ENCODE measurements around the gene ARL6IP4.

The ARL6IP4 gene

DNA sequence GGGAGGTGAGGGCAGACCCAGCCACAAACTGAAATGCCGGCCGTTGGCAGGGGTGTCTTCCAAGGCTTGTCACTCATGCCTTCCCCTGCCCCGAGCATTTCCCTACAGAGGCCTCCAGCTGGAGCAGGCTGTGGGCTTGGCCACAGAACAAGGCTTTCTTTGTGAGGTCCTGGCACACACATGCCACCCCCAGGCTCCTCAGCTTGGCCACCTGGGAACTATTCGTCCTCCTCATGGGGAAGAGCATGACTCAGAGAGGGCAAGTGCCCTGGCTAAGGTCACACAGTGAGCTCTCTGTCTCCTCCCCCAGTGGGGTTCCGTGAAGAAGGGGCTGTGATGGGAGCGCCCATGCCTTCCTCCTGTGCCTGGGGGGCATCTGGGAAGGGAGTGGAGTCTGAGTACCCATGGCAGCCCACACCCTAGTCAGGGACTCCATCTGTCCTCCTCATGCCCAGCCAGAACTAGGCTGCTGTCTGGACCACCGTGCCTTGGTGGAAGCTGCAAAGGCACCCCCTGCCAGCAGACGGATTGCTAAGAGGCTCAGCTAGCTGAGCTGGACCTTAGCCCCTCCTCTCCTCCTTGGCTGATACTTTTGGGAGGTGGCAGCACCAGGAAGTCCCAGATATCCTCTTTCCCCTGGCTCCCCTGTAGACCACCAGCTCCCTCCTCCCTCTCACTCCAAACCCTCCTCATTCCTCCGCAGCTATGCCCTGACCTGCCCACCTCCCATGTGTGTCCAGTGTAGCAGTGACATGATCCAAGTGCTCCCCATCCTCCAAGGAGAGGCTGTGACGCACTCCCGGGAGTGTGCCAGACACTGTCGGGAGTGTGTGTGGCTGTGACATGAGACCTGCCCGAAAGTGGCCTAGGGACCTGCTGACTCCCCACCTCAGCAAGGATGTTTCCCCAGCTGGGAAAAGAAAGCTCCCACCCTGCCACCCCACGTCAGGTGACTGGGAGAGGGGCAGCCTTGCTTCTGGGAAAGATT lies 35.6 kb upstream of the ARL6IP4 start:
- DNase-seq (ENCODE audit: insufficient read length, low spot score) (no peak), FAIRE-seq (no peak)
- no peak for TF ChIP-seq POLR2AphosphoS5 (IDR thresholded peaks at IDR 0.05; ENCODE audit: low read depth, low read length)
- TF ChIP-seq POU2F2 (IDR thresholded peaks at IDR 0.05; ENCODE audit: low read depth, low read length): no peak
- no peak for TF ChIP-seq POLR2A (IDR thresholded peaks at IDR 0.05; ENCODE audit: low read depth, low read length)
- no peak for TF ChIP-seq SPI1 (IDR thresholded peaks at IDR 0.05; ENCODE audit: low read depth, low read length)

DNA sequence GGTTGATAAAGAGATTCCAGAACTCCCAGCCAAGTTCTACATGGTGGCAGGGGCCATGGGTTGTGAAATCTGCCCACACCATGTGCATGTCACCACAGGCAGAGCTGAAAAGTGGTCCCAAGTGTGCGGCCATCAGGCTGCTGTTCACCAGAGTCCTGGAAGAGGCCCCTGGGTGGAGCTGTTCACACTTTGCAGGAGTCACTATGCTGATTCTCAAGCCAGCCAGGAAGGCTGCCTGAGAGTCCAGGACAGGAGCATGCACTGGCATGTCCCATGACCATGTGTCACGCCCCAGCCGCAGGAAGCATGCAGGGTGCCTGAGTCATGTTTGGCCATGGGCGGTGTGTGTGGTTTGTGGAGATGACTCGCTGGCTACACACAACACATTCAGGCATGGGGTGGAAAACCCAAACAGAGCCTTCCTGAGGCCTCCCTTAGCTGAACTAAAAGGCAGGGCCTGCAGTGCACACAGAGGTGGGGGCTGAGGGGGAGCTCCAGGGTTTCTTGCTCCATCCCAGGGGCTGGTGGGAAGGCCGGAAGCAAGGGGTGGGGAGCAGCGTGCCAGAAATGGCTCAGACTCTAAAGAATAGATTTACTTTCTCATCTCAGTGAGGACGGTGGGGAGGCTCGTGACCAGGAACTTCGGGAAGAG lies 33.7 kb upstream of the ARL6IP4 start:
- peak; percentile 99 for FAIRE-seq
- TF ChIP-seq POU2F2 (IDR thresholded peaks at IDR 0.05; ENCODE audit: low read depth, low read length) (peak; percentile 80; the same call in 1 of the 2 replicates), POLR2A (IDR thresholded peaks at IDR 0.05; ENCODE audit: low read depth, low read length) (peak; percentile 51; the same call in 1 of the 2 replicates), TAF1 (IDR thresholded peaks at IDR 0.05; ENCODE audit: low read depth, low read length) (no peak)
- peak; percentile 72 for DNase-seq (ENCODE audit: insufficient read length, low spot score)

DNA sequence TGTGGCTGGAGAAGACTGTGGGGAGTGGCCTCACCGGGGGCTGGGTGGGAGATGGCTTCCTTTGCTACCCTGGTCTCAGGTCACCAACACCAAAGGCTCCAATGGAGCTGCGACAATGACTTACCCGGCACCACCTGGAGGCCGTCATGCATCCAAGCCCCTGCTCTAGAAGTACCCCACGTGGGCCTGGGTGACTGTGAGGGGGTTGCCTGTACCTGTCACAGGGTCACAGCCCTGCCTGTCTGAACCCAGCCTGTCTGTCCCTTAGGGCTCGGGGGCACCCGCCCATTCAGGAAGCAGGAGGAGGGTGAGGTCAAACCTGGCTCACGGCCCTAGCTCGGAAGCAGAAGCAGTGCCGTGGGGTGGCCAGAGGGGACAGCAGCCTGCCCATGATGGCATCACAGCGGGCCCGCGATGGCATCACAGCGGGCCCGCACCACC lies 33.1 kb upstream of the ARL6IP4 start:
- peak; percentile 73 for FAIRE-seq
- no peak for DNase-seq (ENCODE audit: insufficient read length, low spot score)
- TF ChIP-seq POLR2AphosphoS5 (IDR thresholded peaks at IDR 0.05; ENCODE audit: low read depth, low read length) (no peak), SPI1 (IDR thresholded peaks at IDR 0.05; ENCODE audit: low read depth, low read length) (no peak), TAF1 (IDR thresholded peaks at IDR 0.05; ENCODE audit: low read depth, low read length) (no peak), POLR2A (IDR thresholded peaks at IDR 0.05; ENCODE audit: low read depth, low read length) (no peak), POU2F2 (IDR thresholded peaks at IDR 0.05; ENCODE audit: low read depth, low read length) (no peak), PAX5 (IDR thresholded peaks at IDR 0.05; ENCODE audit: insufficient read depth, low read length, severe bottlenecking) (no peak)

DNA sequence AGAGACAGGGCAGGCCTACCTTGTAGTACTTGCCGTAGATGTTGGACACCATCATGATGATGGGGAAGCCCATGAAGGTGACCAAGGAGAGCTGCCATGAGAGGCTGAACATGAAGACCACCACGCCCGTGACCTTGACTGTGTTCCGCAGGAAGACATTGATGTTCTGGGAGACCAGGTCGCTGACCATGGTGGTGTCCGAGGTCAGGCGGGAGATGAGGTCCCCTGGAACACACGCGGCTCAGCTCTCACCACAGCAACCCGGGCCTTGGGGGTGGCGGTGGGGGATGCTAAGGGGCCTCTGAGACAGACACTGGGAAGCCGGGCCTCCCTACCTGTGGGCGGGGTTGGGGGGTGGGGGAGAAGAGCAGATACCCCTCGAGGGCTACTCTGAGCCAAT lies 31.9 kb upstream of the ARL6IP4 start:
- TF ChIP-seq TAF1 (IDR thresholded peaks at IDR 0.05; ENCODE audit: low read depth, low read length) (no peak), POLR2A (IDR thresholded peaks at IDR 0.05; ENCODE audit: low read depth, low read length) (no peak), POLR2AphosphoS5 (IDR thresholded peaks at IDR 0.05; ENCODE audit: low read depth, low read length) (no peak), SPI1 (IDR thresholded peaks at IDR 0.05; ENCODE audit: low read depth, low read length) (no peak), PAX5 (IDR thresholded peaks at IDR 0.05; ENCODE audit: insufficient read depth, low read length, severe bottlenecking) (no peak), POU2F2 (IDR thresholded peaks at IDR 0.05; ENCODE audit: low read depth, low read length) (no peak)
- DNase-seq (ENCODE audit: insufficient read length, low spot score) (no peak), FAIRE-seq (no peak)

DNA sequence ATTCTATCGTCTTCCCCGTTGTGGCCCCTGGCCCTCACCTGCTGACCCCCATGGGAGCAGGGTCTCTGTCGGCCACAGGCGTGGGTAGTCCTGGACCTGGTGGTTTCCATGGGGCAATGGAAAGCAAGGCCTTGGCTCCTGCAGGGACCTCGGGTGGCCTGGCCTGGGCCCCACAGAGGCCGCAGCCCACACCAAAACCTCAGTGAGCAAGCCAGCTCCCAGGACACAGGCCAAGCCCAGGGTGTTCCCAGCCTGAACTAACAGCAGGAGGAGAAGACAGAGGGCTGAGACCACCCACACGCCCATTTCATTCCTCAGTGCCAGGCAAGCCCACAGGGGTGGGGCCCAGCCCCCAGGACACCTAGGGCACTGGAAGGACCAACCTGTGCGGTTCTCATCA lies 31.1 kb upstream of the ARL6IP4 start:
- DNase-seq (ENCODE audit: insufficient read length, low spot score) (no peak), FAIRE-seq (no peak)
- TF ChIP-seq SPI1 (IDR thresholded peaks at IDR 0.05; ENCODE audit: low read depth, low read length) (no peak), PAX5 (IDR thresholded peaks at IDR 0.05; ENCODE audit: insufficient read depth, low read length, severe bottlenecking) (no peak), POLR2AphosphoS5 (IDR thresholded peaks at IDR 0.05; ENCODE audit: low read depth, low read length) (no peak), POLR2A (IDR thresholded peaks at IDR 0.05; ENCODE audit: low read depth, low read length) (no peak), POU2F2 (IDR thresholded peaks at IDR 0.05; ENCODE audit: low read depth, low read length) (no peak), TAF1 (IDR thresholded peaks at IDR 0.05; ENCODE audit: low read depth, low read length) (no peak)

DNA sequence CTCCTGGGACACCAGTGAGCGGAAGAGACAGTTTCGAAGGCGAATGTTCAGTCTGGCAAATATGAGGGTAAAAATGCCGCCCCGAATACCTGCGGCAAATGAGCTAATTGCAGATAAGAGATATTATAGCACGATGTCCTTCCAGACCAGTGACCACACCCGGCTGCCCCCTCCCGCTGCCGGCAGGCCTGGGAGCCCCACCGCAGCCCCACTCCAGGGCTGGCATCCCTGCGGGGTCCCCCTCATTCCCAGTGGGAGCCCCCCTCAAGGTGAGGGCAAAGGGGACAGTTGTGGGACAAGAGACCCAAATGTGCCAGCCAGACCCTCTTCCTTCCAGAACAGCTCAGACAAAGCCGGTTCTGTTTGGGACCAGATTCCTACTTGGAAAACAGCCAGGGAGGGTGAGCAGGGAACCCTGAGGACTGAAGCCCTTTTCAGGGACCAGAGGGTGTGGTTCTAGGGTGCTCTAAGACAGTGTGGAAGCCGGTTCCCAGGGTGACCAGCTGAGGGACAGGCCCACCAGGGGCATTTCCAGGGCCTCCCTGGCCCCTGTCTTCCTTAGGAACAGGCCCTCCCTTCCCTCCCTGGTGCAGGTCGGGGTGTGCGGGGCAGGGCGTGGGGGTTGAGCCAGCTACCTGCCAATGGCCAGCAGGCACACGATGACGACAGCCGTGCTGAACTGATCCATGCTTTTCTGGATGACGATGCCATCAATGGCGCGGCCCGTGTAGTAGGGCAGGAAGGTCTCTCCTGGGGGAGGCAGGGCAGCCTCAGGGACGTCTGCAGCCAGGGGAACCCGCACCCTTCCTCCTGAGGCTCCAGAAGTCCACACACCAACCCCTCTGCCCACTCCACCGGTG lies 30.4 kb upstream of the ARL6IP4 start:
- DNase-seq (ENCODE audit: insufficient read length, low spot score) (no peak), FAIRE-seq (no peak)
- TF ChIP-seq TAF1 (IDR thresholded peaks at IDR 0.05; ENCODE audit: low read depth, low read length): no peak
- no peak for TF ChIP-seq POU2F2 (IDR thresholded peaks at IDR 0.05; ENCODE audit: low read depth, low read length)
- TF ChIP-seq PAX5 (IDR thresholded peaks at IDR 0.05; ENCODE audit: insufficient read depth, low read length, severe bottlenecking): no peak
- TF ChIP-seq POLR2A (IDR thresholded peaks at IDR 0.05; ENCODE audit: low read depth, low read length): no peak
- no peak for TF ChIP-seq SPI1 (IDR thresholded peaks at IDR 0.05; ENCODE audit: low read depth, low read length)
- TF ChIP-seq POLR2AphosphoS5 (IDR thresholded peaks at IDR 0.05; ENCODE audit: low read depth, low read length): no peak

DNA sequence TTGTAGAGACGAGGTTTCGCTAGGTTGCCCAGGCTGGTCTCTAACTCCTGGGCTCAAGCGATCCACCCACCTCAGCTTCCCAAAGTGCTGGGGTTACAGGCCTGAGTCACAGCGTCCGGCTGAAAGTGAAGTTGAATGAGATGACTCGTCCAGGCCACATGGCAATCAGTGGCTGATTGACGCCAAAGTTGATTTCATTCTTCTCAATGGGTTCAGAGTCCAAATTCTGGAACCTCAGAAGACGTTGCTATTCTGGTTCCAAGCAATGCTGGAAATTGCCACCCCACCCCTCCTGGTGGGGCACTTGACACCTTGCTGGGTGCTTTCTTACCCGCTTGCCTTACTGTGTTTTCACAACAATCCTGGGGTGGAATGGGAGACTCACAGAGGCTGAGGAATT lies 29.1 kb upstream of the ARL6IP4 start:
- FAIRE-seq: no peak
- TF ChIP-seq POLR2AphosphoS5 (IDR thresholded peaks at IDR 0.05; ENCODE audit: low read depth, low read length) (no peak), SPI1 (IDR thresholded peaks at IDR 0.05; ENCODE audit: low read depth, low read length) (no peak), POLR2A (IDR thresholded peaks at IDR 0.05; ENCODE audit: low read depth, low read length) (no peak), POU2F2 (IDR thresholded peaks at IDR 0.05; ENCODE audit: low read depth, low read length) (no peak)
- no peak for DNase-seq (ENCODE audit: insufficient read length, low spot score)

DNA sequence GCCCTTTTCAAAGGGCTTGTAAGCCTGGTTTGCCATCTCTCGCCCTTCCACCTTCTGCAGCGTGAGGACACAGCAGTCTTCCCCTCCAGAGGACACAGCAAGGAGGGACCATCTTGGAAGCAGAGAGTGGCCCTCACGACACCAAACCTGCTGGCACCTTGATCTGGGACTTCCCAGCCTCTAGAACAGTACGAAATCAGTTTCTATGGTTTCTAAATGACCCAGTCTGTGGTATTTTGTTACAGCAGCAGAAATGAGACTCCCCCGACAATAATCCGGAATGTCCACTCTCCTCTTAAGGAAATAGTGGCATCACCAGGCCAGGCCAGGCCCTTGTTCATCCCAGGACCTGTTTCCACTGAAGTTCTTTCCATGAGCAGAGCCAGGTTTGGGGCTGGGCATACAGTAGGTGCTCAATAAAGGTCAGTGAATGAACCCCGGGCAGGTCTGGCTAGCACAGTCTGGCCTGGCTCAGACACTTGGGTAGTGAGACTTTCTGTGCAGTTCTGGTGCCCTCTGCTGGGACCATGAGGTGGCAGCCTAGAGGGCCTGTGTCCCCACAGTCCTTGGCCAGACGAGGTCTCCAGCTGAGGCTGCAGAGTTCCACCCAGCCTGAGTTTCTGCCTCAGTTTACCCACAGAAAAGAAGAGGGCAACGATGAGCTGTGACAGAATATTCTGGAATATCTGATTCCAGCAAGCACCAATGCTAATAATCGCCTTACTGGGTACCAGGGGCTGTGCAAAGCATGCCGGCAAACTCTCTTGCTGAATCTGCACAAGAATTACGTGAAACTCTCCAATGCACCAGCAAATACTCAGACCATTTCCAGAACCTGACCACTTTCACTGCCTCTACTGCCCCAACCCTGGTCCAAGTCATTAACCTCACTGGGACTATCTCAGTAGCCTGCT lies 28.2 kb upstream of the ARL6IP4 start:
- peak; percentile 94 for FAIRE-seq
- TF ChIP-seq POLR2AphosphoS5 (IDR thresholded peaks at IDR 0.05; ENCODE audit: low read depth, low read length) (no peak), TAF1 (IDR thresholded peaks at IDR 0.05; ENCODE audit: low read depth, low read length) (no peak), POU2F2 (IDR thresholded peaks at IDR 0.05; ENCODE audit: low read depth, low read length) (no peak), POLR2A (IDR thresholded peaks at IDR 0.05; ENCODE audit: low read depth, low read length) (no peak), SPI1 (IDR thresholded peaks at IDR 0.05; ENCODE audit: low read depth, low read length) (no peak), PAX5 (IDR thresholded peaks at IDR 0.05; ENCODE audit: insufficient read depth, low read length, severe bottlenecking) (no peak)
- peak; percentile 80 for DNase-seq (ENCODE audit: insufficient read length, low spot score)

Data from GM12891 (cell line).